B cell (primary cell): Measurements from ENCODE around the gene SWI5. TPM values are rescaled to one million over a fixed set of nuclear protein-coding genes. Genes with fewer than 3 reads are reported as not detected.

Experiments
- ATAC-seq: fragments of 200-7000 bp; cut with Tn5 transposase; one replicate; pipeline ENCODE4 v1.10.0; 2021; ENCODE audit warnings: low read depth, mild to moderate bottlenecking, moderate number of reproducible peaks, moderate library complexity
- CTCF ChIA-PET: fragments of 350-600 bp; sonication (Branson Sonifier 250); formaldehyde crosslinking; loops from one replicate; lab custom pipeline; 2021; ENCODE audit warnings: antibody characterized with exemption, inconsistent platforms; lab: Charles Lee
- POLR2A ChIA-PET: fragments of 350-600 bp; sonication (Branson Sonifier 250); formaldehyde crosslinking; loops from one replicate; lab custom pipeline; 2021; ENCODE audit warnings: antibody characterized with exemption; lab: Charles Lee
- DNase-seq: peaks from one replicate; pipeline ENCODE4 v3.0.0; 2013
- H2AFZ ChIP-seq: 2 replicates; pipeline ENCODE4 v1.6.1; 2012; ENCODE audit warnings: mild to moderate bottlenecking, low read depth, low read length; ENCODE audit not compliant: insufficient read depth, poor library complexity, severe bottlenecking
- H3K27ac ChIP-seq, 2 donors: 1 replicate in 1 of 2; 2 replicates in 1 of 2; pipeline ENCODE4 v1.5.1; 2012 to 2013; ENCODE audit warnings: low read length in 2 of 2, mild to moderate bottlenecking in 2 of 2, moderate library complexity in 1 of 2
- H3K27me3 ChIP-seq, 4 experiments: fragments of 200-600 bp in 1 of 4; sonication (generic) in 1 of 4; replicated peaks in 1 of 4; 1 replicate in 2 of 4; 2 replicates in 2 of 4; pipeline versions ENCODE4 v1.6.1 to v1.7.0; 2013 to 2016; ENCODE audit warnings: low read length in 3 of 4, mild to moderate bottlenecking in 2 of 4, mixed read lengths in 1 of 4, moderate library complexity in 1 of 4; ENCODE audit not compliant: insufficient read depth in 4 of 4, control insufficient read depth in 3 of 4; ENCODE audit errors: control extremely low read depth in 1 of 4
- H3K36me3 ChIP-seq, 2 experiments: replicated peaks in 1 of 2; 1 replicate in 1 of 2; 2 replicates in 1 of 2; pipeline versions ENCODE4 v1.6.1 to v1.7.1; 2013; ENCODE audit warnings: low read length in 1 of 2; ENCODE audit not compliant: insufficient read depth in 2 of 2, control insufficient read depth in 1 of 2; ENCODE audit errors: control extremely low read depth in 1 of 2, extremely low read depth in 1 of 2
- H3K4me1 ChIP-seq, 2 donors: fragments of 200-600 bp in 1 of 2; sonication (generic) in 1 of 2; 1 replicate in 1 of 2; 2 replicates in 1 of 2; pipeline versions ENCODE4 v1.5.1 to v1.6.1; 2013 to 2017; ENCODE audit warnings: low read length in 2 of 2; ENCODE audit not compliant: control insufficient read depth in 2 of 2, insufficient read depth in 2 of 2
- H3K4me2 ChIP-seq: replicated peaks from 2 replicates; pipeline ENCODE3; 2012; ENCODE audit warnings: mild to moderate bottlenecking, low read depth, low read length; ENCODE audit not compliant: poor library complexity, severe bottlenecking
- H3K4me3 ChIP-seq, 5 experiments: fragments of 200-600 bp in 1 of 5; sonication (generic) in 1 of 5; 1 replicate in 3 of 5; 2 replicates in 2 of 5; pipeline versions ENCODE4 v1.5.1 to v1.7.0; 2011 to 2016; ENCODE audit warnings: low read length in 4 of 5, mild to moderate bottlenecking in 4 of 5, low read depth in 2 of 5, control low read depth in 1 of 5, moderate library complexity in 1 of 5; ENCODE audit not compliant: insufficient read depth in 1 of 5; ENCODE audit errors: control extremely low read depth in 1 of 5, extremely low read depth in 1 of 5
- H3K79me2 ChIP-seq: fragments of 200-600 bp; sonication (generic); one replicate; pipeline ENCODE4 v1.6.0; 2016; ENCODE audit warnings: low read length; ENCODE audit not compliant: control insufficient read depth, insufficient read depth
- H3K9ac ChIP-seq: fragments of 200-600 bp; sonication (generic); 2 replicates; pipeline ENCODE4 v1.6.1; 2017; ENCODE audit warnings: mild to moderate bottlenecking, low read length, moderate library complexity
- H3K9me3 ChIP-seq, 3 donors: one replicate each; pipeline versions ENCODE4 v1.6.1 to v1.7.1; 2013; ENCODE audit warnings: low read length in 2 of 3; ENCODE audit not compliant: control insufficient read depth in 2 of 3, insufficient read depth in 1 of 3; ENCODE audit errors: control extremely low read depth in 1 of 3
- H4K20me1 ChIP-seq: 2 replicates; pipeline ENCODE4 v1.6.0; 2012; ENCODE audit warnings: mild to moderate bottlenecking, low read length; ENCODE audit not compliant: insufficient read depth, control insufficient read depth, poor library complexity, severe bottlenecking
- H3K27ac Mint-ChIP-seq: one replicate; pipeline ENCODE4 v1.8.0; 2021; ENCODE audit warnings: mixed read lengths
- H3K27me3 Mint-ChIP-seq: one replicate; pipeline ENCODE4 v1.8.0; 2021; ENCODE audit warnings: mixed read lengths
- H3K4me1 Mint-ChIP-seq: one replicate; pipeline ENCODE4 v1.8.0; 2021; ENCODE audit warnings: mixed read lengths
- H3K4me3 Mint-ChIP-seq: one replicate; pipeline ENCODE4 v1.8.0; 2021; ENCODE audit warnings: mixed read lengths
- H3K9me3 Mint-ChIP-seq: one replicate; pipeline ENCODE4 v1.8.0; 2022; ENCODE audit warnings: mixed read lengths; ENCODE audit not compliant: insufficient read depth
- EZH2 ChIP-seq: IDR thresholded peaks from 2 replicates; pipeline ENCODE4 v1.6.1; 2012; ENCODE audit warnings: borderline replicate concordance, low read depth, mild to moderate bottlenecking, moderate library complexity, low read length; ENCODE audit not compliant: insufficient read depth, poor library complexity, severe bottlenecking
- WGBS: methylation state at CpG from one replicate; pipeline ENCODE4 v1.1.5; 2013; ENCODE audit warnings: missing lambda C conversion rate; ENCODE audit not compliant: insufficient coverage; 5-methylcytosine and 5-hydroxymethylcytosine counted together
- intact Hi-C: fragments of 100-400 bp; cut with micrococcal nuclease; formaldehyde crosslinking; loops from one replicate; pipeline ENCODE4 v1.10.0; 2022
- polyA plus RNA-seq: library from polyadenylated mRNA; depleted of rRNA; stranded (reverse); fragments of >200 nt; gene quantifications from 2 replicates; pipeline ENCODE4 v1.2.3, GENCODE V29; 2012
- small RNA-seq: library from RNA; depleted of rRNA; stranded (forward); fragments of <200 nt; gene quantifications from one replicate; pipeline ENCODE3, GENCODE V24; 2012; ENCODE audit warnings: low replicate concordance, low read depth; ENCODE audit not compliant: insufficient read length
- total RNA-seq, 2 donors: library from RNA; stranded (reverse); fragments of 120-200 nt in 1 of 2; gene quantifications; 1 replicate in 1 of 2; 2 replicates in 1 of 2; pipeline versions ENCODE4 v1.2.3 to v1.2.4, GENCODE V29; 2013 to 2022
- TF ChIP-seq, protein P1 (sequence below): fragments of 200-600 bp; IDR thresholded peaks from one replicate; pipeline ENCODE4 v1.8.0; 2022; ENCODE audit warnings: antibody characterized with exemption, mild to moderate bottlenecking

The SWI5 gene
- total and polyA plus RNA-seq, 2 donors (not counting 1 experiment from before 2014, with no cell fraction given): 8.6 to 23.3 TPM

DNA sequence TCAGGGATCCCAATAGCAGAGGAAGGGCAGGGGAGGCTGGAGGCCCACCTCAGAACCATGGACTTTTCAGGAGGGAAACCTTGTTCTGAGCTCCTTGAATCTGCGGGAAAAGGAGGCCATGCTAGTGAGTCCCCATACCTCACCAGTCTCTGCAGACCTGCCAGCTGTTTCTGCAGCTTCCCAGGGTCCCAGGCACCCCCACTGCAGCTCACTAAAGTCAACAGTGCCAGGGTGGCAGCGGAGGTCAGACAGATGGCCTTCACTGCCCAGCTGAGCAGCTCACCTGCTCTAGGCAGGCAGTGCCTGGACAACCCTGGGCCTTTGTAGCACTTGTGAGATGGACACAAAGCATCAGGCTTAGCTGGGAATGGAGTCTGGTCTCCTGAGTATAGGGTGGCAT, 59.8 kb downstream of the SWI5 start:
- Mint-ChIP-seq H3K27ac (no peak overlapping the region), H3K4me3 (no peak overlapping the region), H3K27me3 (no peaks in the 10 kb centered on the region), H3K9me3 (no peaks in the 10 kb centered on the region), H3K4me1 (peaks cover 4% of the 10 kb centered on the region)
- Histone ChIP-seq H3K79me2 (no peaks in the 10 kb centered on the region), H3K4me1 (peaks cover 4 to 8% of the 10 kb centered on the region in 2 donors), H3K9me3 (no peaks in the 10 kb centered on the region), H3K4me2 (no peak overlapping the region), H4K20me1 (no peaks in the 10 kb centered on the region), H3K4me3 (no peak overlapping the region), H3K27ac (no peak overlapping the region), H3K27me3 (no peaks in the 10 kb centered on the region), H3K9ac (no peak overlapping the region), H2AFZ (no peak overlapping the region), H3K36me3 (peaks cover 1 to 6% of the 10 kb centered on the region in 2 experiments)
- 100% methylated on average over 2 of the region's 2 CpGs for WGBS
- no peak for DNase-seq
- no peak for ATAC-seq
- ChIA-PET POLR2A (interaction anchor here (0.6 kb wide), 1 partner anchor 320 kb away, joined by 6 read pairs; no protein-coding TSS in a partner anchor), CTCF (interaction anchor here (1.4 kb wide), 1 partner anchor 41 kb away, joined by 3 read pairs; no protein-coding TSS in a partner anchor)
- intact Hi-C loops: no loop called here
- TF ChIP-seq, protein P1, sequence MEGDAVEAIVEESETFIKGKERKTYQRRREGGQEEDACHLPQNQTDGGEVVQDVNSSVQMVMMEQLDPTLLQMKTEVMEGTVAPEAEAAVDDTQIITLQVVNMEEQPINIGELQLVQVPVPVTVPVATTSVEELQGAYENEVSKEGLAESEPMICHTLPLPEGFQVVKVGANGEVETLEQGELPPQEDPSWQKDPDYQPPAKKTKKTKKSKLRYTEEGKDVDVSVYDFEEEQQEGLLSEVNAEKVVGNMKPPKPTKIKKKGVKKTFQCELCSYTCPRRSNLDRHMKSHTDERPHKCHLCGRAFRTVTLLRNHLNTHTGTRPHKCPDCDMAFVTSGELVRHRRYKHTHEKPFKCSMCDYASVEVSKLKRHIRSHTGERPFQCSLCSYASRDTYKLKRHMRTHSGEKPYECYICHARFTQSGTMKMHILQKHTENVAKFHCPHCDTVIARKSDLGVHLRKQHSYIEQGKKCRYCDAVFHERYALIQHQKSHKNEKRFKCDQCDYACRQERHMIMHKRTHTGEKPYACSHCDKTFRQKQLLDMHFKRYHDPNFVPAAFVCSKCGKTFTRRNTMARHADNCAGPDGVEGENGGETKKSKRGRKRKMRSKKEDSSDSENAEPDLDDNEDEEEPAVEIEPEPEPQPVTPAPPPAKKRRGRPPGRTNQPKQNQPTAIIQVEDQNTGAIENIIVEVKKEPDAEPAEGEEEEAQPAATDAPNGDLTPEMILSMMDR: no peak

DNA sequence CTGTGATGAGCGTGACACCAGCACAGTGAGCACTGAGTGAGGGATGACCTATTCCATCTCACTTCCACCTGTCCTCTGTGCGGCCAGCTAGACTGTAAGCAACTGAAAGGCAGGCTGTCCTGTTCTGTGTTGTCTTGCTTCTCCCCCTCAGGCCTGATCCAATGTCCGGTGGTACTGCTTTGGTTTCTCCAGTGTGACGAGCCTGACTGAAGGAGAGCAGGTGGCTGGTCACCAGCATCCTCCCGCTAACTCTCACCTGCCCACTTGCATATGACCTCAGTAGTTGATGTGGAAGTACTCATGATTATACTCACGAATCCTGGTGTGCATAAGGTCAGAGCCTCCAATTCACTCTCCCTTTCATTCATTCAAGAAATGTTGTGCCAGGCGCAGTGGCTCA, 61.9 kb downstream of the SWI5 start:
- Mint-ChIP-seq H3K4me1 (peaks cover 9% of the 10 kb centered on the region), H3K27me3 (no peaks in the 10 kb centered on the region), H3K9me3 (no peaks in the 10 kb centered on the region), H3K4me3 (no peak overlapping the region), H3K27ac (peak overlapping the region; percentile 59)
- DNase-seq (no peak), ATAC-seq (no peak)
- no peak for TF ChIP-seq EZH2
- TF ChIP-seq, protein P1: no peak
- ChIA-PET CTCF (no interaction called here), POLR2A (interaction anchor here (0.7 kb wide), 2 partner anchors 13 to 1472 kb away, joined by 3 to 10 read pairs; no protein-coding TSS in a partner anchor)
- Histone ChIP-seq H2AFZ (no peak overlapping the region), H3K4me3 (no peak overlapping the region), H3K9me3 (no peaks in the 10 kb centered on the region), H4K20me1 (no peaks in the 10 kb centered on the region), H3K27ac (no peak overlapping the region), H3K4me1 (peaks cover 11 to 15% of the 10 kb centered on the region in 2 donors), H3K4me2 (no peak overlapping the region), H3K27me3 (no peaks in the 10 kb centered on the region), H3K79me2 (peaks cover 3% of the 10 kb centered on the region), H3K36me3 (peaks cover 0 to 3% of the 10 kb centered on the region in 2 experiments), H3K9ac (no peak overlapping the region)
- 93% methylated on average over 3 of the region's 7 CpGs for WGBS
- intact Hi-C loops: no loop called here

Small RNA genes within 50 kb of the gene (small RNA-seq; reads per million reads assigned to genes)
- gene MIR199B (0.57 reads per million), gene MIR3154 (not detected)

Other genes with a start within 250 kb of the SWI5 start
- gene NAIF1, start 209.0 kb upstream of the SWI5 start, total RNA-seq: 11.4 and 12.9 TPM in 2 replicates
- 12.6 and 16.6 TPM in 2 replicates for gene NAIF1, start 209.0 kb upstream of the SWI5 start, polyA plus RNA-seq
- 12.1 and 12.4 TPM in 2 replicates for gene SLC25A25, start 208.0 kb upstream of the SWI5 start, total RNA-seq
- gene SLC25A25, start 208.0 kb upstream of the SWI5 start, polyA plus RNA-seq: 18.6 and 45.4 TPM in 2 replicates
- 68.0 and 77.8 TPM in 2 replicates for gene PTGES2, start 148.5 kb upstream of the SWI5 start, total RNA-seq
- gene PTGES2, start 148.5 kb upstream of the SWI5 start, polyA plus RNA-seq: 103 and 113 TPM in 2 replicates
- not detected in 2 replicates for gene LCN2, start 126.8 kb upstream of the SWI5 start, total RNA-seq
- not detected in 2 replicates for gene LCN2, start 126.8 kb upstream of the SWI5 start, polyA plus RNA-seq
- gene BBLN, start 116.0 kb upstream of the SWI5 start, total RNA-seq: 38.2 and 44.3 TPM in 2 replicates
- gene BBLN, start 116.0 kb upstream of the SWI5 start, polyA plus RNA-seq: 101 and 148 TPM in 2 replicates
- gene CIZ1, start 84.7 kb upstream of the SWI5 start, total RNA-seq: 160 and 169 TPM in 2 replicates
- 77.5 and 79.9 TPM in 2 replicates for gene CIZ1, start 84.7 kb upstream of the SWI5 start, polyA plus RNA-seq
- gene DNM1, start 72.9 kb upstream of the SWI5 start, total RNA-seq: 1.3 and 1.9 TPM in 2 replicates
- gene DNM1, start 72.9 kb upstream of the SWI5 start, polyA plus RNA-seq: 0.63 and 1.2 TPM in 2 replicates
- gene GOLGA2, start 269 bp upstream of the SWI5 start, total RNA-seq: 76.3 and 87.3 TPM in 2 replicates
- gene GOLGA2, start 269 bp upstream of the SWI5 start, polyA plus RNA-seq: 23.2 and 43.6 TPM in 2 replicates
- 21.4 and 21.5 TPM in 2 replicates for gene TRUB2, start 46.2 kb downstream of the SWI5 start, total RNA-seq
- gene TRUB2, start 46.2 kb downstream of the SWI5 start, polyA plus RNA-seq: 5.3 and 7.6 TPM in 2 replicates
- gene COQ4, start 46.6 kb downstream of the SWI5 start, total RNA-seq: 54.9 and 57.3 TPM in 2 replicates
- gene COQ4, start 46.6 kb downstream of the SWI5 start, polyA plus RNA-seq: 55.3 and 62.8 TPM in 2 replicates
- 12.0 and 12.9 TPM in 2 replicates for gene SLC27A4, start 64.3 kb downstream of the SWI5 start, total RNA-seq
- gene SLC27A4, start 64.3 kb downstream of the SWI5 start, polyA plus RNA-seq: 6.9 and 10.0 TPM in 2 replicates
- 35.6 and 43.8 TPM in 2 replicates for gene URM1, start 95.1 kb downstream of the SWI5 start, total RNA-seq
- 24.1 and 40.3 TPM in 2 replicates for gene URM1, start 95.1 kb downstream of the SWI5 start, polyA plus RNA-seq
- gene CERCAM, start 144.6 kb downstream of the SWI5 start, total RNA-seq: 3.4 and 3.8 TPM in 2 replicates
- gene CERCAM, start 144.6 kb downstream of the SWI5 start, polyA plus RNA-seq: 2.4 and 3.2 TPM in 2 replicates
- 36.6 and 42.9 TPM in 2 replicates for gene ODF2, start 179.7 kb downstream of the SWI5 start, total RNA-seq
- 30.1 and 35.1 TPM in 2 replicates for gene ODF2, start 179.7 kb downstream of the SWI5 start, polyA plus RNA-seq
- gene GLE1, start 228.4 kb downstream of the SWI5 start, total RNA-seq: 30.3 and 31.9 TPM in 2 replicates
- gene GLE1, start 228.4 kb downstream of the SWI5 start, polyA plus RNA-seq: 11.8 and 14.6 TPM in 2 replicates